ENCODE data around the gene EPB41L2.

GRCh38 chr6:131029626-131030297, 33.3 kb downstream of the EPB41L2 start:
- TF ChIP-seq FOXP2 (optimal IDR thresholded peaks at IDR 0.05; ENCODE audit: borderline replicate concordance, extremely low read depth, extremely low read length, insufficient read depth) (no peak), POLR2AphosphoS5 (IDR thresholded peaks at IDR 0.05; ENCODE audit: low read depth, low read length) (no peak), SIN3A (IDR thresholded peaks at IDR 0.05; ENCODE audit: borderline replicate concordance, insufficient read depth, low read length) (no peak)
